Mesendoderm (in vitro differentiated cells): Measurements from ENCODE around the gene LETMD1.
"Not testable (repeated sequence)": the region's sequence is repeated elsewhere in the genome, so short reads cannot be mapped to it uniquely, and the experiment has no call there.

Experiments
- DNase-seq: peaks from one replicate; pipeline ENCODE4 v3.0.0; 2013
- H2AK5ac ChIP-seq: 2 replicates; pipeline ENCODE4 v1.6.1; 2013; ENCODE audit warnings: low read length, inconsistent platforms
- H2BK120ac ChIP-seq: 2 replicates; pipeline ENCODE4 v1.6.1; 2013; ENCODE audit warnings: low read depth, mild to moderate bottlenecking, low read length, moderate library complexity, mixed read lengths
- H2BK15ac ChIP-seq: replicated peaks from 2 replicates; pipeline ENCODE4 v1.6.1; 2013; ENCODE audit warnings: low read depth, mild to moderate bottlenecking, moderate library complexity
- H2BK5ac ChIP-seq: 2 replicates; pipeline ENCODE4 v1.6.1; 2013; ENCODE audit warnings: low read length, inconsistent platforms
- H3K18ac ChIP-seq: 2 replicates; pipeline ENCODE4 v1.6.1; 2013; ENCODE audit warnings: mild to moderate bottlenecking, low read length, mixed read lengths
- H3K23ac ChIP-seq: one replicate; pipeline ENCODE4 v1.6.1; 2013; ENCODE audit warnings: low read length
- H3K27ac ChIP-seq: 2 replicates; pipeline ENCODE4 v1.5.1; 2013; ENCODE audit warnings: low read depth, mild to moderate bottlenecking, inconsistent platforms, low read length, moderate library complexity
- H3K27me3 ChIP-seq: 2 replicates; pipeline ENCODE4 v1.6.1; 2013; ENCODE audit warnings: low read length, control low read depth, mild to moderate bottlenecking, inconsistent platforms; ENCODE audit not compliant: insufficient read depth, poor library complexity
- H3K36me3 ChIP-seq: 2 replicates; pipeline ENCODE4 v1.6.1; 2013; ENCODE audit warnings: low read length, inconsistent platforms; ENCODE audit not compliant: control insufficient read depth, insufficient read depth
- H3K4ac ChIP-seq: one replicate; pipeline ENCODE4 v1.6.1; 2013; ENCODE audit warnings: low read depth, mild to moderate bottlenecking, low read length, moderate library complexity
- H3K4me1 ChIP-seq: 2 replicates; pipeline ENCODE4 v1.6.1; 2013; ENCODE audit warnings: low read depth, low read length, inconsistent platforms; ENCODE audit not compliant: control insufficient read depth
- H3K4me2 ChIP-seq: 2 replicates; pipeline ENCODE4 v1.6.1; 2013; ENCODE audit warnings: low read length
- H3K4me3 ChIP-seq: 2 replicates; pipeline ENCODE4 v1.5.1; 2013; ENCODE audit warnings: mild to moderate bottlenecking, low read length
- H3K56ac ChIP-seq: one replicate; pipeline ENCODE4 v1.6.1; 2013; ENCODE audit warnings: low read length
- H3K79me1 ChIP-seq: 2 replicates; pipeline ENCODE4 v1.6.1; 2013; ENCODE audit warnings: low read length, inconsistent platforms
- H3K79me2 ChIP-seq: 2 replicates; pipeline ENCODE4 v1.6.1; 2013; ENCODE audit warnings: mild to moderate bottlenecking, low read length; ENCODE audit not compliant: control insufficient read depth, insufficient read depth
- H3K9ac ChIP-seq: 2 replicates; pipeline ENCODE4 v1.6.1; 2013; ENCODE audit warnings: low read length, inconsistent platforms
- H4K5ac ChIP-seq: one replicate; pipeline ENCODE4 v1.6.1; 2013; ENCODE audit warnings: low read length
- H4K8ac ChIP-seq: one replicate; pipeline ENCODE4 v1.6.1; 2013; ENCODE audit warnings: low read depth, mild to moderate bottlenecking, control low read depth, low read length, moderate library complexity
- WGBS: extraction: QIAGEN DNeasy Blood & Tissue Kit; methylation state at CpG from one replicate; pipeline ENCODE4 v1.1.7; 2013; ENCODE audit warnings: low lambda C conversion rate, missing lambda C conversion rate; ENCODE audit not compliant: insufficient coverage; ENCODE audit errors: extremely low coverage; 5-methylcytosine and 5-hydroxymethylcytosine counted together

Gene LETMD1

DNA sequence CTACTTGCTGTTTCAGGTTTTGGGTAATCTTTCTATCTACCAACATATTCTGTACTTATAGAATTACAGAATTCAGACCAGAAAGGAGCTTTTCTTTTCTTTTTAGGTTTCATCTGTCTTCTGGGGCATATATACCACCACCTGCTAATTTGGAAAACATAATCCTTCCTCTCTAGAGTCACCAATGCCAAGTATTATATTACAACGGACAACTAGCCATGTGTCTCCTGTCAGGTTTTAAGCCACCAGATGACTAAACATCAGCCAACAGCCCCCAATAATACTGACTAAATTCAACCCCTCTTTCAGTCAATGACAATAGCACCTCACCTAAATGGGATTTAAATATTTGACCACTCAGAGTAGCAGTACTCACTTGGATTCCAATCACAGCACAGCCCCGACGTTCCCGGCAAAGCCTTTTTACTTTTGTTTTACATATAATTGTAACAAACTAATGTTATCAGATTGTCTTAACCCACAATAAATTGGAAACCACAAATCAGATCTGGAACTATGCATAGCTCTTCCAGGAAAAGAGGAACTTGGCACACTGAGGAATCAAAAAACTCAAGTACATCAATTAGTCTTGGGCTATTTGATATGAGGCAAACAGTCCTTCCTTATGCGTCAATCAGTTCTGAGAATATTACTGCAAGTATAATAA is 35.4 kb upstream of the LETMD1 start:
- no peaks in the 10 kb centered on the region for H3K36me3 ChIP-seq
- H3K23ac ChIP-seq = no peak overlapping the region
- no peaks in the 10 kb centered on the region for H3K4me1 ChIP-seq
- H4K5ac ChIP-seq = no peak overlapping the region
- no peak for DNase-seq
- H3K9ac ChIP-seq = no peak overlapping the region
- WGBS = no CpG with 5 or more reads among the region's 5 CpGs
- H3K4ac ChIP-seq = no peak overlapping the region
- no peak overlapping the region for H4K8ac ChIP-seq
- no peak overlapping the region for H2AK5ac ChIP-seq
- no peak overlapping the region for H2BK5ac ChIP-seq
- no peak overlapping the region for H2BK15ac ChIP-seq
- no peaks in the 10 kb centered on the region for H3K27me3 ChIP-seq
- H3K4me3 ChIP-seq = no peak overlapping the region
- H3K27ac ChIP-seq = no peak overlapping the region
- no peak overlapping the region for H3K18ac ChIP-seq
- peaks cover 3% of the 10 kb centered on the region for H3K79me2 ChIP-seq
- H3K56ac ChIP-seq = no peak overlapping the region
- H3K4me2 ChIP-seq = no peak overlapping the region
- no peak overlapping the region for H2BK120ac ChIP-seq
- peaks cover 5% of the 10 kb centered on the region for H3K79me1 ChIP-seq

DNA sequence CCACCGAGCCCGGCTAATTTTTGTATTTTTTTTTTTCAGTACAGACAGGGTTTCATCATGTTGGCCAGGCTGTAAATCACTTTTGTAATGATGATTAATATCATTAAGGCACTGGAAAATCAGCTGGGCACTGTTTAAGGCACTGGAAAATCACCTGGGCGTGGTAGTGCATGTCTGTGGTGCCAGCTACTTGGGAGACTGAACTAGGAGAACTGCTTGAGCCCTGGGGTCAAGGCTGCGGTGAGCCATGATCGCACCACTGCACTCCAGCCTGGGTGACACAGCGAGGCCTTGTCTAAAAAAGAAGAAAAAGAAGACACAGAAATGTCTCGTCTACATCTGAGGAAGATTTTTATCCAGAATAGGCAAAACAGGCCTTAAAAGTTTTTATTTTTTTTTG is 34.7 kb upstream of the LETMD1 start:
- Histone ChIP-seq H3K56ac (no peak overlapping the region), H3K27me3 (no peaks in the 10 kb centered on the region), H3K27ac (no peak overlapping the region), H3K23ac (no peak overlapping the region), H4K8ac (no peak overlapping the region), H3K4me1 (no peaks in the 10 kb centered on the region), H2BK15ac (no peak overlapping the region), H3K4ac (no peak overlapping the region), H2BK120ac (no peak overlapping the region), H3K9ac (no peak overlapping the region), H2BK5ac (no peak overlapping the region), H3K36me3 (no peaks in the 10 kb centered on the region), H3K18ac (no peak overlapping the region), H3K4me2 (no peak overlapping the region), H4K5ac (no peak overlapping the region), H3K79me1 (peaks cover 5% of the 10 kb centered on the region), H3K4me3 (no peak overlapping the region), H2AK5ac (no peak overlapping the region), H3K79me2 (peaks cover 3% of the 10 kb centered on the region)
- no CpG with 5 or more reads among the region's 7 CpGs for WGBS
- DNase-seq = no peak

DNA sequence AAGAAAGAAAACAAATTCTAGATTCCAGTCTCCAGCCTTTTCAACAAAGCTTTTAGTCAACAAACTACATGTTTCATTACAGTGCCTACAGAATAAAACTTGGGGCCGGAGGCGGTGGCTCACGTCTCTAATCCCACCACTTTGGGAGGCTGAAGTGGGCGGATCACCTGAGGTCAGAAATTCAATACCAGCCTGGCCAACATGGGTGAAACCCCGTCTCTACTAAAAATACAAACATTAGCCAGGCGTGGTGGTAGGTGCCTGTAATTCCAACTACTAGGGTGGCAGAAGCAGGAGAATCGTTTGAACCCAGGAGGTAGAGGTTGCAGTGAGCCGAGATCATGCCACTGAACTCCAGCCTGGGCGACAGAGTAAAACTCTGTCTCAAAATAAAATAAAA is 33.7 kb upstream of the LETMD1 start:
- H3K4me1 ChIP-seq, H3K18ac ChIP-seq, H3K4me2 ChIP-seq, H3K27me3 ChIP-seq, H3K56ac ChIP-seq, H2BK120ac ChIP-seq, H3K4ac ChIP-seq, H4K8ac ChIP-seq, H3K36me3 ChIP-seq, H2AK5ac ChIP-seq, H3K9ac ChIP-seq, H3K27ac ChIP-seq, H3K79me1 ChIP-seq, H2BK5ac ChIP-seq, H3K23ac ChIP-seq, H3K4me3 ChIP-seq, H3K79me2 ChIP-seq, DNase-seq, H4K5ac ChIP-seq, H2BK15ac ChIP-seq: not testable (repeated sequence)
- WGBS = no CpG with 5 or more reads among the region's 9 CpGs

DNA sequence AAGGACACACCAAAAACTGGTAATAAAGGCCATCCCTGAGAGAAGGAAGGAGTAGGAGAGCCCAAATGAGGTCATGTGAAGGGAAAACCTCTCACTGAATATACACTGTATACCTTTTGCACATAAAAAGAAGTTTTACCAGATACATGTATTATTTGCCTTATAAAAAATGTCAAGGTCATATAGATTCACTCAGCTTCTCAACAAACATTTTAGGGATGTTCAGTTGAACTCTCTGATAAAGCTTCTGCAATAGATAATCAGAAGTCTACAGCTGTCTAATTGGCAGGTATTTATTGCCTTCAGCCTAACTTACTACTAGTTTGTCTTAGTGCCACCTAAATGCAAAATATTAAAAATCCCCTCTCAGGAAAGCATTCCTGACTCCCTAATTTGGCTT is 30.7 kb upstream of the LETMD1 start:
- Histone ChIP-seq H3K79me1 (peaks cover 12% of the 10 kb centered on the region), H4K5ac (no peak overlapping the region), H3K79me2 (peaks cover 21% of the 10 kb centered on the region), H3K18ac (no peak overlapping the region), H4K8ac (no peak overlapping the region), H3K4me1 (no peaks in the 10 kb centered on the region), H2BK5ac (no peak overlapping the region), H2BK15ac (no peak overlapping the region), H3K4ac (no peak overlapping the region), H3K56ac (no peak overlapping the region), H3K36me3 (no peaks in the 10 kb centered on the region), H3K4me3 (no peak overlapping the region), H3K23ac (no peak overlapping the region), H2BK120ac (no peak overlapping the region), H3K27me3 (no peaks in the 10 kb centered on the region), H3K4me2 (no peak overlapping the region), H2AK5ac (no peak overlapping the region), H3K27ac (no peak overlapping the region), H3K9ac (no peak overlapping the region)
- no peak for DNase-seq

DNA sequence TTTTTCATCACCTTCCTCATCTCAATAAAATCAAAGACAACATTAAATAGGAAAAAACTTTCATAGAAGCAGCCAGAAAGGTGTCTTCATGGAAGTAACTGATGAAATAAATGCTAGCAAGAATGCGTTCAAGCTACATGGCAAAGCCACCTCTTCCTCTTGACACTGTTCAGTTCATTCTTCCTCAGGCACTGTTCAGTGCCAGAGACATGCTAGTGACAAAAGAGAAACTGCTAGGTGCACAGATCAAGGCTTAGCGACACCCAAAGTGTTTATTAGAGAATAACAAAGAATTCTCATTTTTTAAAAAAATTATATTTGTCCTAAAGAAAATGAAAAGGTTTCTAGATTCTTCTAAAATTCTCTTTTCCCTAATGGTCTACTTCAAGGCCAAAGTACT is 29.2 kb upstream of the LETMD1 start:
- Histone ChIP-seq H4K5ac (no peak overlapping the region), H3K23ac (no peak overlapping the region), H3K79me1 (peaks cover 11% of the 10 kb centered on the region), H3K27ac (no peak overlapping the region), H2BK120ac (no peak overlapping the region), H3K9ac (no peak overlapping the region), H3K56ac (no peak overlapping the region), H3K79me2 (peaks cover 32% of the 10 kb centered on the region), H3K27me3 (no peaks in the 10 kb centered on the region), H3K4me1 (no peaks in the 10 kb centered on the region), H2AK5ac (no peak overlapping the region), H3K4me2 (no peak overlapping the region), H2BK5ac (no peak overlapping the region), H3K36me3 (no peaks in the 10 kb centered on the region), H3K4me3 (no peak overlapping the region), H2BK15ac (no peak overlapping the region), H3K18ac (no peak overlapping the region), H4K8ac (no peak overlapping the region), H3K4ac (no peak overlapping the region)
- WGBS = no CpG with 5 or more reads among the region's 2 CpGs
- no peak for DNase-seq

DNA sequence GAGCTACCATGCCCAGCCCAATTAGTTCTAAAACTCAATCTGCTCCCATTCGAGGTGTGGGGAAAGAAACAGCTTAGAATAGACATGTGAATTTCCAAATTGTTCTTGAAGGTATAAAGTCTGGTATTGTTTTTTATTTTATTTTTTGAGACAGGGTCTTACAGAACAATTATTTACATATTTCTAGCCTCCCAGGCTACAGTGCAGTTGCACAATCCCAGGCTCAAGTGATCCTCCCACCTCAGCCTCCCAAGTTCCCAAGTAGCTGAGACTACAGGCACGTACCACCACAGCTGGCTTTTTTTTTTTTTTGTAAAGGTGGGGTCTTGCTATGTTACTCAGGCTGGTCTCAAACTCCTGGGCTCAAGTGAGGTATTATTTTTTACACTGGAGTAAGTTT is 28.2 kb upstream of the LETMD1 start:
- Histone ChIP-seq H2BK15ac (no peak overlapping the region), H4K8ac (no peak overlapping the region), H3K4me3 (no peak overlapping the region), H3K79me1 (peaks cover 14% of the 10 kb centered on the region), H3K18ac (no peak overlapping the region), H2AK5ac (no peak overlapping the region), H3K9ac (no peak overlapping the region), H3K4me1 (peaks cover 3% of the 10 kb centered on the region), H3K4ac (no peak overlapping the region), H3K27ac (no peak overlapping the region), H3K36me3 (no peaks in the 10 kb centered on the region), H4K5ac (no peak overlapping the region), H3K23ac (no peak overlapping the region), H3K4me2 (no peak overlapping the region), H2BK5ac (no peak overlapping the region), H3K56ac (no peak overlapping the region), H2BK120ac (no peak overlapping the region), H3K79me2 (peaks cover 41% of the 10 kb centered on the region), H3K27me3 (no peaks in the 10 kb centered on the region)
- DNase-seq = no peak
- no CpG with 5 or more reads among the region's 2 CpGs for WGBS
